H1 (cell line): ENCODE data around the gene WWC2. TPM values are rescaled to one million over a fixed set of nuclear protein-coding genes. Genes with fewer than 3 reads are reported as not detected.

Source experiments
- CHD7 ChIP-seq: fragments of 300-600 bp; sonication (generic); IDR thresholded peaks from 2 replicates; pipeline ENCODE4 v1.7.1; 2012; ENCODE audit warnings: low read length, moderate library complexity, mild to moderate bottlenecking, inconsistent platforms; ENCODE audit not compliant: insufficient replicate concordance
- E2F6 ChIP-seq: IDR thresholded peaks from 2 replicates; pipeline ENCODE4 v1.6.1; 2012; ENCODE audit warnings: inconsistent platforms
- GTF2F1 ChIP-seq: IDR thresholded peaks from 2 replicates; pipeline ENCODE4 v1.6.1; 2012; ENCODE audit warnings: low read depth, low read length, improper control_type of control experiment, borderline replicate concordance
- HDAC2 ChIP-seq, 2 experiments: fragments of 300-600 bp in 1 of 2; sonication (generic) in 1 of 2; IDR thresholded peaks; 2 replicates each; pipeline ENCODE4 v1.6.1; 2011 to 2012; ENCODE audit warnings: low read depth in 2 of 2, low read length in 2 of 2, mild to moderate bottlenecking in 2 of 2, moderate library complexity in 2 of 2, borderline replicate concordance in 1 of 2, inconsistent platforms in 1 of 2
- JUND ChIP-seq: IDR thresholded peaks from 2 replicates; pipeline ENCODE4 v1.6.1; 2011; ENCODE audit warnings: mild to moderate bottlenecking, improper control_type of control experiment, low read length
- MAFK ChIP-seq: IDR thresholded peaks from 2 replicates; pipeline ENCODE4 v1.6.1; 2012; ENCODE audit warnings: low read depth, mild to moderate bottlenecking, improper control_type of control experiment, low read length
- NRF1 ChIP-seq: IDR thresholded peaks from 2 replicates; pipeline ENCODE4 v1.6.1; 2011; ENCODE audit warnings: mild to moderate bottlenecking, low read depth, low read length, improper control_type of control experiment
- RBBP5 ChIP-seq: IDR thresholded peaks from 2 replicates; pipeline ENCODE4 v1.7.1; 2012; ENCODE audit warnings: low read depth, mild to moderate bottlenecking, inconsistent platforms, low read length, moderate library complexity, borderline replicate concordance
- SIRT6 ChIP-seq: IDR thresholded peaks from one replicate; pipeline ENCODE4 v1.7.1; 2012; ENCODE audit warnings: low read length, inconsistent platforms
- TAF1 ChIP-seq: IDR thresholded peaks from 2 replicates; pipeline ENCODE4 v1.6.1; 2011; ENCODE audit warnings: mild to moderate bottlenecking, low read depth, low read length
- TAF7 ChIP-seq: optimal IDR thresholded peaks from 2 replicates; pipeline ENCODE3; 2011; ENCODE audit warnings: low read depth, mild to moderate bottlenecking, inconsistent platforms, low read length, moderate library complexity, borderline replicate concordance
- TBP ChIP-seq: IDR thresholded peaks from 2 replicates; pipeline ENCODE4 v1.6.1; 2011; ENCODE audit warnings: low read depth, low read length, improper control_type of control experiment
- polyA plus RNA-seq, 7 experiments: library from polyadenylated mRNA; depleted of rRNA in 3 of 7; stranded (reverse) in 5 of 7; unstranded in 2 of 7; fragments of >200 nt in 5 of 7; fragments of 200-250 nt in 2 of 7; gene quantifications; 1 replicate in 5 of 7; 2 replicates in 1 of 7; 4 replicates in 1 of 7; pipeline versions ENCODE4 v1.2.1 to v1.2.3, GENCODE V29; 2011 to 2013; ENCODE audit warnings: missing spikeins in 2 of 7, mixed read lengths in 2 of 7
- total RNA-seq: library from RNA; stranded (reverse); fragmentation: NEBNext Ultra II Directional; extraction: Animal tissue kit (Norgen Biotek cat#: 25700); gene quantifications from 2 replicates; pipeline ENCODE4 v1.2.1, GENCODE V29; 2021

WWC2 gene
- total and polyA plus RNA-seq, 2 of the 8 experiments (the other 6 are each of a cell fraction or from before 2014, with no cell fraction given) = 17.6 to 135 TPM

GRCh38 chr4:183324619-183325018, 225.6 kb downstream of the WWC2 start (continued):
- no peak for TF ChIP-seq CHD7
- no peak for TF ChIP-seq RBBP5
- no peak for TF ChIP-seq NRF1
- TF ChIP-seq TBP = no peak
- TF ChIP-seq SIRT6 = no peak
- no peak for TF ChIP-seq GTF2F1
- TF ChIP-seq HDAC2 (IDR thresholded peaks at IDR 0.05; ENCODE audit: borderline replicate concordance in 1 of 2, low read depth in 2 of 2, low read length in 2 of 2) = no peak
- TF ChIP-seq TAF7 = no peak
- TF ChIP-seq MAFK = no peak
- no peak for TF ChIP-seq JUND
- no peak for TF ChIP-seq TAF1
- TF ChIP-seq E2F6 = no peak
